ENCODE results near the gene CLEC11A.

- no peak for TF ChIP-seq POLR2AphosphoS5 (IDR thresholded peaks at IDR 0.05)
- TF ChIP-seq CTCF (IDR thresholded peaks at IDR 0.05), result no peak
- no peak for TF ChIP-seq POLR2A (IDR thresholded peaks at IDR 0.05)
- no peak for TF ChIP-seq EP300 (IDR thresholded peaks at IDR 0.05)
Observed at GRCh38 chr19:50696094-50696483, 27.1 kb upstream of the CLEC11A start.

Measured in sigmoid colon (tissue), 4 donors.